ENCODE measurements around the gene RBM28.

RBM28 gene

GRCh38 chr7:128343554-128344430 lies at the start of gene RBM28:
Gene RBM28, minus strand, starts transcription at chr7:128343908. Its CDS starts 115 bp downstream, at chr7:128343793.
- Mint-ChIP-seq H3K9me3 (no peaks in the 10 kb centered on the region), H3K4me1 (peaks cover 20% of the 10 kb centered on the region), H3K27me3 (peaks cover 6% of the 10 kb centered on the region), H3K4me3 (peak within 1 kb of the TSS; percentile 99), H3K27ac (peak within 1 kb of the TSS; percentile 92), H3K36me3 (peaks cover 7% of the 10 kb centered on the region)
- peak; percentile 90 to 95 for DNase-seq (ENCODE audit: low spot score in 2 of 2)
- peak; percentile 93 for ATAC-seq (ENCODE audit: low read depth)

GRCh38 chr7:128392446-128393327 lies 49.0 kb upstream of the RBM28 start:
- no peaks in the 10 kb centered on the region for H3K9me3 Mint-ChIP-seq
- peaks cover 4% of the 10 kb centered on the region for H3K36me3 Mint-ChIP-seq
- DNase-seq (ENCODE audit: low spot score in 2 of 2) (no peak), ATAC-seq (ENCODE audit: low read depth) (no peak)
- no peak overlapping the region for H3K4me3 Mint-ChIP-seq
- peaks cover 4% of the 10 kb centered on the region for H3K4me1 Mint-ChIP-seq
- H3K27me3 Mint-ChIP-seq: no peaks in the 10 kb centered on the region
- no peak overlapping the region for H3K27ac Mint-ChIP-seq

- peaks cover 4% of the 10 kb centered on the region for H3K36me3 Mint-ChIP-seq
- no peaks in the 10 kb centered on the region for H3K27me3 Mint-ChIP-seq
- DNase-seq (ENCODE audit: low spot score in 2 of 2) (no peak), ATAC-seq (ENCODE audit: low read depth) (no peak)
- H3K4me1 Mint-ChIP-seq: peaks cover 6% of the 10 kb centered on the region
- no peaks in the 10 kb centered on the region for H3K9me3 Mint-ChIP-seq
- no peak overlapping the region for H3K27ac Mint-ChIP-seq
- no peak overlapping the region for H3K4me3 Mint-ChIP-seq
These were observed 48.1 kb upstream of the RBM28 start for GRCh38 chr7:128391805-128392204.

- DNase-seq (ENCODE audit: low spot score in 2 of 2): no peak
- Mint-ChIP-seq H3K9me3 (no peaks in the 10 kb centered on the region), H3K27ac (no peak overlapping the region), H3K36me3 (no peaks in the 10 kb centered on the region), H3K4me3 (no peak overlapping the region), H3K4me1 (peaks cover 6% of the 10 kb centered on the region), H3K27me3 (no peaks in the 10 kb centered on the region)
- no peak for ATAC-seq (ENCODE audit: low read depth)
These were observed 47.3 kb upstream of the RBM28 start for GRCh38 chr7:128390871-128391565.

GRCh38 chr7:128389618-128390329 lies 46.1 kb upstream of the RBM28 start:
- ATAC-seq (ENCODE audit: low read depth) (no peak), DNase-seq (ENCODE audit: low spot score in 2 of 2) (no peak)
- H3K4me3 Mint-ChIP-seq: no peak overlapping the region
- H3K36me3 Mint-ChIP-seq: no peaks in the 10 kb centered on the region
- H3K4me1 Mint-ChIP-seq: peaks cover 6% of the 10 kb centered on the region
- H3K9me3 Mint-ChIP-seq: no peaks in the 10 kb centered on the region
- H3K27ac Mint-ChIP-seq: no peak overlapping the region
- H3K27me3 Mint-ChIP-seq: no peaks in the 10 kb centered on the region

- H3K36me3 Mint-ChIP-seq: no peaks in the 10 kb centered on the region
- ATAC-seq (ENCODE audit: low read depth): no peak
- no peak overlapping the region for H3K27ac Mint-ChIP-seq
- H3K27me3 Mint-ChIP-seq: no peaks in the 10 kb centered on the region
- no peak for DNase-seq (ENCODE audit: low spot score in 2 of 2)
- H3K4me1 Mint-ChIP-seq: peaks cover 6% of the 10 kb centered on the region
- no peak overlapping the region for H3K4me3 Mint-ChIP-seq
- no peaks in the 10 kb centered on the region for H3K9me3 Mint-ChIP-seq
These were observed 45.4 kb upstream of the RBM28 start for GRCh38 chr7:128389085-128389617.

- no peaks in the 10 kb centered on the region for H3K9me3 Mint-ChIP-seq
- ATAC-seq (ENCODE audit: low read depth): no peak
- DNase-seq (ENCODE audit: low spot score in 2 of 2): no peak
- H3K27ac Mint-ChIP-seq: no peak overlapping the region
- H3K36me3 Mint-ChIP-seq: no peaks in the 10 kb centered on the region
- no peak overlapping the region for H3K4me3 Mint-ChIP-seq
- H3K27me3 Mint-ChIP-seq: no peaks in the 10 kb centered on the region
- peaks cover 6% of the 10 kb centered on the region for H3K4me1 Mint-ChIP-seq
These were observed 44.4 kb upstream of the RBM28 start for GRCh38 chr7:128388145-128388485.

- Mint-ChIP-seq H3K4me3 (no peak overlapping the region), H3K27me3 (no peaks in the 10 kb centered on the region), H3K9me3 (no peaks in the 10 kb centered on the region), H3K36me3 (no peaks in the 10 kb centered on the region), H3K4me1 (peaks cover 6% of the 10 kb centered on the region), H3K27ac (no peak overlapping the region)
- ATAC-seq (ENCODE audit: low read depth) (peak; percentile 86), DNase-seq (ENCODE audit: low spot score in 2 of 2) (peak; percentile 47 to 66)
These were observed 43.8 kb upstream of the RBM28 start for GRCh38 chr7:128387216-128388144.

- no peaks in the 10 kb centered on the region for H3K36me3 Mint-ChIP-seq
- no peak for DNase-seq (ENCODE audit: low spot score in 2 of 2)
- H3K9me3 Mint-ChIP-seq: no peaks in the 10 kb centered on the region
- H3K4me3 Mint-ChIP-seq: no peak overlapping the region
- H3K4me1 Mint-ChIP-seq: peaks cover 6% of the 10 kb centered on the region
- no peak for ATAC-seq (ENCODE audit: low read depth)
- H3K27me3 Mint-ChIP-seq: no peaks in the 10 kb centered on the region
- H3K27ac Mint-ChIP-seq: no peak overlapping the region
These were observed 42.5 kb upstream of the RBM28 start for GRCh38 chr7:128385988-128386925.

- no peaks in the 10 kb centered on the region for H3K9me3 Mint-ChIP-seq
- no peak for ATAC-seq (ENCODE audit: low read depth)
- H3K27me3 Mint-ChIP-seq: no peaks in the 10 kb centered on the region
- H3K4me1 Mint-ChIP-seq: peaks cover 6% of the 10 kb centered on the region
- H3K4me3 Mint-ChIP-seq: no peak overlapping the region
- H3K27ac Mint-ChIP-seq: no peak overlapping the region
- no peak for DNase-seq (ENCODE audit: low spot score in 2 of 2)
- no peaks in the 10 kb centered on the region for H3K36me3 Mint-ChIP-seq
These were observed 41.0 kb upstream of the RBM28 start for GRCh38 chr7:128384726-128385125.

- DNase-seq (ENCODE audit: low spot score in 2 of 2) (no peak), ATAC-seq (ENCODE audit: low read depth) (no peak)
- H3K36me3 Mint-ChIP-seq: no peaks in the 10 kb centered on the region
These were observed 40.1 kb upstream of the RBM28 start for GRCh38 chr7:128383776-128384175.

More at GRCh38 chr7:128383776-128384175, 40.1 kb upstream of the RBM28 start:
- H3K27me3 Mint-ChIP-seq: no peaks in the 10 kb centered on the region
- peaks cover 6% of the 10 kb centered on the region for H3K4me1 Mint-ChIP-seq
- H3K4me3 Mint-ChIP-seq: no peak overlapping the region
- H3K27ac Mint-ChIP-seq: no peak overlapping the region
- no peaks in the 10 kb centered on the region for H3K9me3 Mint-ChIP-seq

All from memory B cell (primary cell).